GM19467 (cell line): ENCODE results near the gene DDR2.
A peak's percentile ranks its signal among the peaks of the same experiment; 100 is the strongest.
"Not testable (repeated sequence)": the region's sequence is repeated elsewhere in the genome, so short reads cannot be mapped to it uniquely, and the experiment has no call there.

Source experiments
- ATAC-seq: cut with Tn5 transposase; IDR thresholded peaks from one replicate; pipeline ENCODE4 v1.9.1; 2021; ENCODE audit warnings: mild to moderate bottlenecking, moderate library complexity; ENCODE audit not compliant: unreplicated experiment

DDR2 gene

DNA sequence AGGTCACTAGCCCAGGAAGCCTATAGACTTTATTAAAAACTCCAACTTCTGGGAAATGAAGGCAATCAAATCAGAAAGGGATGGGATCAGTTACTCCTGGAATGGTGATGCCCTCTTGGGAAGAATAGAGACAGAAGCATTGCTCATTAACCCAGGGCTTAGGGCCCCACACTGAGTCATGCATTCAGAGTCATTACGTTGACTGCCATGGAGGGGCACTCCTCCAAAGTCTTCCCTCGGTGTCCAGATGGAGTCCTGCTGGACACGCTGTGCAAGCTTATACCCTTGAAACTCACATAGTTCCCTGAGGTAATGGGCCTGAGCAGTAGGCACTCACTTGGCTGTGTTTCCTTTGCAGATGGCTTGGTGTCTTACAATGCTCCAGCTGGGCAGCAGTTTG lies 123.0 kb downstream of the DDR2 start:
- ATAC-seq, result no peak

GRCh38 chr1:162756523-162756922 lies 124.3 kb downstream of the DDR2 start:
- ATAC-seq, result no peak

- no peak for ATAC-seq
These were observed 125.2 kb downstream of the DDR2 start for GRCh38 chr1:162757476-162757875.

GRCh38 chr1:162765788-162766187 lies 133.5 kb downstream of the DDR2 start:
- no peak for ATAC-seq

- ATAC-seq, result no peak
These were observed 140.4 kb downstream of the DDR2 start for GRCh38 chr1:162772571-162773154.

- no peak for ATAC-seq
These were observed 141.7 kb downstream of the DDR2 start for GRCh38 chr1:162774007-162774406.

DNA sequence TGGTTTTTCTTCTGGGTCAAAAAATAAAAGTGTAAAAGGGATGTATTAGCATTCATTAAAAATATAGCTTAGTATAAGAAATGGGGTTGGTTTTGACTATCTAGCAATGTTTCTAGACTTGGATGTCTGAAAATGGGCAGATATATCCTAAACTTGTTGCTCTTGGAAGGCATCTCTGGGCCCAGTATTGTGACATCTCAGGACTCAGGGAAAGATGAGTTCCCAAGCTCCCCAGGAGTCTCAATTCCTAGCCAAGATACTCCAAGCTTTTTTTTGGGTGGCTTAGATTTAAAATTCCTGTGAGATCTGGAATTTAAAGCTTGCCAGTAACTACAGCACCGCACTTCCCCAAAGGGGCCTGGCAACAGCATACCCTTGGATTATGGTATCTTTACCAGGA lies 146.8 kb downstream of the DDR2 start:
- ATAC-seq, result no peak

GRCh38 chr1:162782671-162783070 lies 150.4 kb downstream of the DDR2 start:
- no peak for ATAC-seq

- ATAC-seq, result not testable (repeated sequence)
These were observed 152.7 kb downstream of the DDR2 start for GRCh38 chr1:162784926-162785325.

DNA sequence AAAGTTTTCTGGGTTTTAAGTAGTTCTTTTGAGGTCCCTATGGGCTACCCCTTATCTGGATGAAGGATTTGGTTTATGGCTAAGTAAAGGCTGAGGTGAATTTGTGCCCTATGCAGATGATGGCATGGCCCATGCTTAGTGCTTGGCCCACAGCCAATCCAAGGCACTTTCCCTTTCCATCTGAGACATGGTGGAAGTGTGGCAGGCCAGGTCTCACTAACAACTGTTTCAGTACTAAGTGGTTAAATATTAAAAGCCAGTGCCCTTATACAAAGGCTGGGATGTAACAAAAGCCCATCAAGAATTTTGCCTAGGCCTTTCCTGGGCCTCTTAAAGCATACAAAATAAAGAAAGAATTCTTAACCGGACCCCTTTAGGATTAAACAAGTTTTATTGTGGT lies 156.5 kb downstream of the DDR2 start:
- not testable (repeated sequence) for ATAC-seq

- peak; percentile 99 for ATAC-seq
These were observed 158.2 kb downstream of the DDR2 start, which contains the start of gene HSD17B7 for GRCh38 chr1:162790303-162790984. TSS of gene HSD17B7 (plus strand) at chr1:162790702. CDS start at chr1:162790801, 99 bp downstream.

- peak; percentile 6 for ATAC-seq
These were observed 158.7 kb downstream of the DDR2 start for GRCh38 chr1:162790985-162791357.

GRCh38 chr1:162794284-162794683 lies 162.0 kb downstream of the DDR2 start:
- ATAC-seq, result not testable (repeated sequence)

DNA sequence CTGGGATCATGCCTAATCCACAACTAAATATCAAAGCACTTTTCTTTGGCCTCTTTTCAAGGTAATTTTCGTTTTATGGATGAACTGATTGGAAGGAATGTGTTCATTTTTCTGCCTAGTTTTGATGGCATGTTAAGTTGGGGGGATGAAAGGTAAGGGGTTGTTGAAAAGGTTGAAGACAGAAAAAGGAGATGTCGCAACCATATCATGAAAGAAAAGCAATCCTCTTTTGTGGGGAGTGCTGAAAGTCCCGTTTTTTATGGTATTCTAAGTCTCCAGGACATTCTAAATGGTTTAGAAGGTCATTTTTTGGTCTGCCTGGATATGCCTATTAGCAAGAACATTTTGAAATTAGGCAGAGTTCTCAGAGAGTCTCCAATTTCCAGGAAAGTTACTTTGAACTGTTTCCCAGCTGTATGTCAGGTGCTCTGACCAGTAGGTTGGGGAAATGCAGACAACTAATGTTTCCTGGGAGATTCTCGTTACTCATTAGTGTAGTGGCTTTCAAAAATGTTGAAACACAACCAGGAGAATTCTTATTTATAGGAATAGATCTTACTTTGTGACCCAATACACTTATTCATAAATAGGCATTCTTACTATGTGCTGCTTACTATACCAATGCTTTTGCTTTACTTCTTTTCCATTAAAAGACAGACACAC lies 164.5 kb downstream of the DDR2 start:
- not testable (repeated sequence) for ATAC-seq

DNA sequence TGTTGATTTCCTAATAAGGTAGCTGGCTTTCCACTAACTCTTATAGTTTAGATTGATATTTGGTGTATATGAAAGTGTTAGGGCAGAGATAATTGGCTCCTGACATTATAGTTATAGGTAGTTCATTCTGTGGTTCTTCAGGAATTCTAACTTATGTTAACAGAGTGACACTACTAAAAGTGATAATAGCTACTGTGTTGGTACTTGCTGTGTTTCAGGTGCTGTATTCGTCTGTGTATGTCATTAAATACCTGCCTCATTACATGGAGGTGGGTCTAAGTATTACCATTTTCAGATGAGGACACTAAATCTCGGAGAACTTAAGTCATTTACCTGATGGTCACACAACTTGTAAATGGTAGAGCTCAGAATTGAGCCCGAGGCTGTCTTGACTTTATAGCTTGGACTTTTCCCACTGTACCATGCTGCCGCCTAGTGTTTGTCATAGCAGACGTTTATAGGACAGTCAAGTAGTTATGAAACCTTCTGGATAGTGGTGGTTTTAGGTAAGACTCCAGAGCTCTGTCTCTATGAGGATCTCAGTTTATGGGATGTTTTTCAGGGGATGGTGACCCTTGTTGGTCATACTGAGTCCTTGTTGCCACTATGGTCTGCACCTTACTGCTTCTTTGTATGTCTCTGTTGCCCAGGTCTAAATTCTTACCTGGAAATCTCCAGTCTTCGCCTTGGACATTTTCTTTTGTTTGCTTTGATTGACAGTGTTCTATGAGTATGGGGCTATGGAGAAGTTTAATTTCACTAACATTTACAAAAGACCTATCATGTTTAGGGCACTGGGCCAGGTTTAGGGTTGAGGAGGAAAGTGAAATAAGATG lies 167.9 kb downstream of the DDR2 start:
- ATAC-seq, result not testable (repeated sequence)

DNA sequence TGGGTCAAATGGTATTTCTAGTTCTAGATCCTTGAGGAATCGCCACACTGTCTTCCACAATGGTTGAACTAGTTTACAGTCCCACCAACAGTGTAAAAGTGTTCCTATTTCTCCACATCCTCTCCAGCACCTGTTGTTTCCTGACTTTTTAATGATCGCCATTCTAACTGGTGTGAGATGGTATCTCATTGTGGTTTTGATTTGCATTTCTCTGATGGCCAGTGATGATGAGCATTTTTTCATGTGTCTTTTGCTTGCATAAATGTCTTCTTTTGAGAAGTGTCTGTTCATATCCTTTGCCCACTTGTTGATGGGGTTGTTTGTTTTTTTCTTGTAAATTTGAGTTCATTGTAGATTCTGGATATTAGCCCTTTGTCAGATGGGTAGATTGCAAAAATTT lies 175.2 kb downstream of the DDR2 start:
- ATAC-seq, result not testable (repeated sequence)

GRCh38 chr1:162812357-162812756 lies 180.1 kb downstream of the DDR2 start:
- ATAC-seq, result not testable (repeated sequence)

- ATAC-seq, result not testable (repeated sequence)
These were observed 185.9 kb downstream of the DDR2 start for GRCh38 chr1:162818136-162818535.

DNA sequence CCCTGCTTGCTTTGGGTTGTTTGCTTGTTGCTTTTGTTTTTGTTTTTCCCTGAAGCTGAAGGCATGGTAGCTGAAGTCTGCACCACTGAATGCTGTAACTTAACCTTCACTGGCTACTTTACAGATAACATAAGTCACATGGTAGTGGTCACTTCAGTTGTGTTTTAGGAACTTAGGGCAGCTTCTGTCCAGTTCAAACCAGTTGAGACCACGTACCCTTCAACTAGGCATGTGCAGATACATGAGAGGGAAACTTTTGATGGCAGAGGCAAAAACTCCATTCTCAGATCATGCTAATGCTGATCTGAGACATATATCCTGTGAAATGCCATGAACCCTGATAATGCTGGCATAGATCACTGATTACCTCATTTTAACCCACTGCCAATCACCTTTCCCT lies 186.4 kb downstream of the DDR2 start:
- not testable (repeated sequence) for ATAC-seq

GRCh38 chr1:162822391-162823200 lies 190.3 kb downstream of the DDR2 start:
- ATAC-seq, result no peak
